Transverse colon (tissue), 4 donors: ENCODE measurements around the gene ABCC5. TPM values are rescaled to one million over a fixed set of nuclear protein-coding genes. Genes with fewer than 3 reads are reported as not detected.

Source experiments
- DNase-seq: peaks from one replicate; pipeline ENCODE4 v3.0.0-alpha.2; 2019
- H3K27ac ChIP-seq, 4 donors: fragments of 200-600 bp; sonication (generic); 2 replicates each; pipeline ENCODE4 v1.5.1; 2016 to 2018; ENCODE audit warnings: inconsistent platforms in 4 of 4
- H3K27me3 ChIP-seq: fragments of 200-600 bp; sonication (generic); 2 replicates; pipeline ENCODE4 v1.5.1; 2017; ENCODE audit warnings: inconsistent platforms
- H3K36me3 ChIP-seq, 4 donors: fragments of 200-600 bp; sonication (generic); 2 replicates each; pipeline ENCODE4 v1.5.1; 2017 to 2019; ENCODE audit warnings: inconsistent platforms in 4 of 4
- H3K4me1 ChIP-seq, 4 donors: fragments of 200-600 bp; sonication (generic); 2 replicates each; pipeline ENCODE4 v1.5.1; 2017 to 2020; ENCODE audit warnings: inconsistent platforms in 4 of 4
- H3K4me3 ChIP-seq, 4 donors: fragments of 200-600 bp; sonication (generic); 1 replicate in 1 of 4; 2 replicates in 3 of 4; pipeline versions ENCODE4 v1.5.1 to v1.6.1; 2017 to 2019; ENCODE audit warnings: inconsistent platforms in 4 of 4
- H3K9me3 ChIP-seq, 2 donors: fragments of 200-600 bp; sonication (generic); 2 replicates each; pipeline ENCODE4 v1.5.1; 2017 to 2019; ENCODE audit warnings: inconsistent platforms in 2 of 2
- CTCF ChIP-seq, 5 experiments: fragments of 200-600 bp in 3 of 5; fragments of 450-650 bp in 2 of 5; sonication (generic) in 3 of 5; IDR thresholded peaks; 1 replicate in 2 of 5; 2 replicates in 3 of 5; pipeline ENCODE4 v1.5.1; 2016 to 2017; ENCODE audit warnings: antibody characterized with exemption in 5 of 5, inconsistent platforms in 3 of 5, mild to moderate bottlenecking in 2 of 5, moderate library complexity in 1 of 5
- EP300 ChIP-seq: sonication (generic); formaldehyde crosslinking; IDR thresholded peaks from one replicate; pipeline ENCODE4 v1.6.1; 2017; ENCODE audit warnings: antibody characterized with exemption, low read depth
- POLR2A ChIP-seq: fragments of 450-650 bp; IDR thresholded peaks from one replicate; pipeline ENCODE4 v1.6.1; 2016; ENCODE audit warnings: antibody characterized with exemption, mild to moderate bottlenecking, moderate library complexity
- POLR2AphosphoS5 ChIP-seq, 3 donors: sonication (generic); formaldehyde crosslinking; IDR thresholded peaks; one replicate each; pipeline ENCODE4 v1.6.1; 2016; ENCODE audit warnings: antibody characterized with exemption in 3 of 3
- WGBS, 2 donors: methylation state at CpG; one replicate each; pipeline ENCODE4 v1.1.5; 2018; ENCODE audit warnings: low coverage in 1 of 2; 5-methylcytosine and 5-hydroxymethylcytosine counted together
- in situ Hi-C, 4 donors: fragments of 200-750 bp; cut with MboI; loops; one replicate each; pipeline versions ENCODE4 v1.15.0 to v1.15.1; 2017; ENCODE audit warnings: low sequenced_read_pairs in 3 of 4, low pct_ligation_motif_present in 1 of 4, low pct_unique_long_range_greater_than_20kb in 1 of 4
- intact Hi-C: fragments of 100-400 bp; cut with DNase I; formaldehyde crosslinking; loops from one replicate; pipeline ENCODE4 v1.15.1; 2023; ENCODE audit warnings: low total_unique reads
- total RNA-seq, 4 donors: library from RNA; depleted of rRNA; stranded (reverse); fragments of >200 nt; gene quantifications; one replicate each; pipeline ENCODE4 v1.1.0, GENCODE V29; 2016

Gene ABCC5
- total RNA-seq, 4 donors from 2014 or later: 74.1 to 168 (median 83.8) TPM

GRCh38 chr3:184018424-184018973, 815 bp upstream of the ABCC5 start:
- 64 to 91% methylated on average over 6 to 21 of the region's 21 CpGs for WGBS, 2 donors
- in situ Hi-C loops: no loop called here
- intact Hi-C loops: no loop called here
- H3K9me3 ChIP-seq: no peaks in the 10 kb centered on the region
- TF ChIP-seq EP300 (no peak), POLR2A (no peak), CTCF (IDR thresholded peaks at IDR 0.05) (no peak), POLR2AphosphoS5 (IDR thresholded peaks at IDR 0.05) (no peak)
- no peak for DNase-seq
- peak overlapping the region; percentile 79 to 89 (median 87) for H3K27ac ChIP-seq
- peaks cover 14 to 37% (median 22%) of the 10 kb centered on the region in 4 donors for H3K4me1 ChIP-seq
- H3K36me3 ChIP-seq: no peaks in the 10 kb centered on the region
- no peaks in the 10 kb centered on the region for H3K27me3 ChIP-seq
- H3K4me3 ChIP-seq: peak overlapping the region; percentile 74 to 97 (median 86)

GRCh38 chr3:184016811-184017671, 643 bp downstream of the ABCC5 start:
- Histone ChIP-seq H3K27ac (peak overlapping the region; percentile 79 to 89 (median 87)), H3K27me3 (no peaks in the 10 kb centered on the region), H3K9me3 (no peaks in the 10 kb centered on the region), H3K36me3 (no peaks in the 10 kb centered on the region), H3K4me3 (peak overlapping the region; percentile 74 to 97 (median 86)), H3K4me1 (peaks cover 14 to 51% (median 30%) of the 10 kb centered on the region in 4 donors)
- DNase-seq: peak; percentile 73
- TF ChIP-seq CTCF (IDR thresholded peaks at IDR 0.05) (peak in 4 of 5 experiments; percentile 94 to 97 (median 96)), POLR2AphosphoS5 (IDR thresholded peaks at IDR 0.05) (no peak)
- in situ Hi-C loops: no loop called here
- 9 to 53% methylated on average over 7 to 49 of the region's 57 CpGs for WGBS, 2 donors
- intact Hi-C loops: no loop called here

- in situ Hi-C loops (no loop called here), intact Hi-C loops (no loop called here)
- Histone ChIP-seq H3K9me3 (no peaks in the 10 kb centered on the region), H3K36me3 (no peaks in the 10 kb centered on the region), H3K27ac (peak overlapping the region in 3 of 4 donors; percentile 45 to 89 (median 48)), H3K27me3 (no peaks in the 10 kb centered on the region), H3K4me3 (no peak overlapping the region), H3K4me1 (peaks cover 14 to 57% (median 33%) of the 10 kb centered on the region in 4 donors)
- no peak for DNase-seq
- WGBS, 2 donors: 50 to 71% methylated on average over 1 to 5 of the region's 5 CpGs
- TF ChIP-seq CTCF (IDR thresholded peaks at IDR 0.05) (no peak), EP300 (no peak), POLR2AphosphoS5 (IDR thresholded peaks at IDR 0.05) (no peak), POLR2A (no peak)
Measured at GRCh38 chr3:184016169-184016570, 1.5 kb downstream of the ABCC5 start.

GRCh38 chr3:184015381-184016019, 2.2 kb downstream of the ABCC5 start:
- intact Hi-C loops (no loop called here), in situ Hi-C loops (no loop called here)
- H3K36me3 ChIP-seq: no peaks in the 10 kb centered on the region
- DNase-seq: peak; percentile 60
- peak overlapping the region in 3 of 4 donors; percentile 45 to 89 (median 48) for H3K27ac ChIP-seq
- peak; percentile 54 for TF ChIP-seq POLR2A
- TF ChIP-seq CTCF (IDR thresholded peaks at IDR 0.05): no peak
- TF ChIP-seq POLR2AphosphoS5 (IDR thresholded peaks at IDR 0.05): peak in 2 of 3 donors; percentile 46 to 85
- no peaks in the 10 kb centered on the region for H3K27me3 ChIP-seq
- peaks cover 14 to 57% (median 34%) of the 10 kb centered on the region in 4 donors for H3K4me1 ChIP-seq
- WGBS, 2 donors: 67 to 73% methylated on average over 10 of the region's 10 CpGs
- no peaks in the 10 kb centered on the region for H3K9me3 ChIP-seq
- peak overlapping the region in 1 of 4 donors; percentile 12 for H3K4me3 ChIP-seq
